ENCODE results near the gene PSKH1.

DNA sequence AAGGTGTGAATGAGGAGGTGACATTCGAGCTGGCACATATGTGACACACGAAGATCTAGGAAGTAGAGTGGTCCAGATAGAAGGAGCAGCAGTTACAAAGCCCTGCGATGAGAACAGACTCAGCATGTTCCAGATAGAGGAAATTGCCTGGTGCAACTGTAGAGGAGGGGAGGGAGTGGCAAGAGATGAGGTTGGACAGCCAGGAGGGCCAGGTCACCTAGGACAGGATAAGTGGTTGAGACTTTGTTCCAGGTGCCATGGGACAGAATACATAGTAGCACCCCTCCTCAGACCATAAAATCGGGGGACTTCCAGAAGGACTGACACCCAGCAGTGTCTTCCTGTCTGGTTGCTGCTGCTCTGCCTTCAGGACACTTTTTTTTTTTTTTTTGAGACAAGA, 34.6 kb upstream of the PSKH1 start:
- TF ChIP-seq CTCF (IDR thresholded peaks at IDR 0.05) (no peak), POLR2A (IDR thresholded peaks at IDR 0.05) (no peak), EP300 (IDR thresholded peaks at IDR 0.05) (no peak)

Data from suprapubic skin (tissue), 3 donors.